DOHH2 (cell line): ENCODE data around the gene SLC35G1.

ENCODE experiments used
- H3F3A ChIP-seq: fragments of 200-600 bp; sonication (generic), shearing (Covaris generic); 2 replicates; pipeline ENCODE4 v1.6.0; 2016; ENCODE audit warnings: antibody characterized with exemption, mild to moderate bottlenecking; ENCODE audit not compliant: control insufficient read depth, insufficient read depth
- H3K27ac ChIP-seq: fragments of 200-600 bp; sonication (generic); 2 replicates; pipeline ENCODE4 v1.5.1; 2014; ENCODE audit warnings: low read depth, mild to moderate bottlenecking, low read length, moderate library complexity
- H3K27me3 ChIP-seq: fragments of 200-600 bp; sonication (generic); 2 replicates; pipeline ENCODE4 v1.6.1; 2014; ENCODE audit warnings: mild to moderate bottlenecking, low read length, mixed read lengths; ENCODE audit not compliant: control insufficient read depth
- H3K36me3 ChIP-seq: fragments of 200-600 bp; sonication (generic); 2 replicates; pipeline ENCODE4 v1.6.1; 2014; ENCODE audit warnings: mild to moderate bottlenecking, low read length, moderate library complexity, mixed read lengths; ENCODE audit not compliant: control insufficient read depth
- H3K4me1 ChIP-seq: fragments of 200-600 bp; sonication (generic); 2 replicates; pipeline ENCODE4 v1.6.1; 2014; ENCODE audit warnings: mild to moderate bottlenecking, low read length, mixed read lengths; ENCODE audit not compliant: control insufficient read depth
- H3K4me2 ChIP-seq: fragments of 200-600 bp; sonication (generic); 2 replicates; pipeline ENCODE4 v1.6.0; 2014; ENCODE audit warnings: mild to moderate bottlenecking, low read length, moderate library complexity
- H3K4me3 ChIP-seq: fragments of 200-600 bp; sonication (generic); 2 replicates; pipeline ENCODE4 v1.5.1; 2014; ENCODE audit warnings: mild to moderate bottlenecking, low read length, mixed read lengths
- H3K79me2 ChIP-seq: fragments of 200-600 bp; sonication (generic); 2 replicates; pipeline ENCODE4 v1.6.1; 2014; ENCODE audit warnings: mild to moderate bottlenecking, low read length, mixed read lengths; ENCODE audit not compliant: control insufficient read depth
- H3K9me2 ChIP-seq: fragments of 200-600 bp; sonication (generic); replicated peaks from 2 replicates; pipeline ENCODE4 v1.6.1; 2014; ENCODE audit warnings: mild to moderate bottlenecking, low read length, mixed read lengths; ENCODE audit not compliant: control insufficient read depth
- H3K9me3 ChIP-seq: fragments of 200-600 bp; sonication (generic); 2 replicates; pipeline ENCODE4 v1.6.1; 2014; ENCODE audit warnings: antibody characterized with exemption, low read length, mixed read lengths; ENCODE audit not compliant: control insufficient read depth, insufficient read depth
- H4K20me1 ChIP-seq: fragments of 200-600 bp; sonication (generic); 2 replicates; pipeline ENCODE4 v1.6.0; 2014; ENCODE audit warnings: low read depth, mild to moderate bottlenecking, antibody characterized with exemption, low read length, moderate library complexity; ENCODE audit not compliant: control insufficient read depth, insufficient read depth
- CTCF ChIP-seq: fragments of 200-600 bp; sonication (generic); IDR thresholded peaks from one replicate; pipeline ENCODE4 v1.5.1; 2014; ENCODE audit warnings: antibody characterized with exemption, mild to moderate bottlenecking, low read depth, low read length; ENCODE audit not compliant: poor library complexity, severe bottlenecking
- EZH2phosphoT487 ChIP-seq: fragments of 200-600 bp; sonication (generic); IDR thresholded peaks from 2 replicates; pipeline ENCODE4 v1.6.1; 2017; ENCODE audit warnings: borderline replicate concordance, mild to moderate bottlenecking, antibody characterized with exemption, low read length, moderate library complexity, mixed read lengths

Gene SLC35G1

GRCh38 chr10:93941606-93942005 is 47.8 kb downstream of the SLC35G1 start:
- Histone ChIP-seq H3K27me3 (no peaks in the 10 kb centered on the region), H3K9me3 (no peaks in the 10 kb centered on the region; the same call in 1 of the 2 replicates), H3F3A (no peaks in the 10 kb centered on the region), H3K4me2 (no peak overlapping the region), H3K79me2 (no peaks in the 10 kb centered on the region), H3K36me3 (no peaks in the 10 kb centered on the region), H3K4me1 (no peaks in the 10 kb centered on the region), H3K27ac (no peak overlapping the region), H3K9me2 (no peaks in the 10 kb centered on the region), H4K20me1 (no peaks in the 10 kb centered on the region), H3K4me3 (no peak overlapping the region)
- TF ChIP-seq EZH2phosphoT487 = no peak
- TF ChIP-seq CTCF = no peak

DNA sequence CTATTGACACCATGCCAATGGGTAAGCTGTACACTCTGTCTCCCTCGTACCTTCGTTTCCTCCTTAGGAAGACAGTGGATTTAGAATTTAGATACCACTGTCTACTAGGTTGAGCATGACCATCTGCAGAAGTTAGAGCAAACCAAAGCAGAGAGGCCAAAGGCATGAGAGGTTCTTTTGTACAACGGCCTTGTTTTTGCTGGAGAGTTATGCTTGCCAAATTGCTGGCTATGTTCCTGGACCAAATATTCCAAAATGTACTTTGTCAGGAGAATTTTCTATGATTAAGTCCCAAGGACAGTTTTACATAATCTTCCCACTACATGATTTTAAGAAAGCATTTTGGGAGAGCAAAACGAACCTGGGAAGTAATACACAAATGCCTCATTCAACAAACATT is 52.0 kb downstream of the SLC35G1 start:
- Histone ChIP-seq H3K4me3 (no peak overlapping the region), H4K20me1 (no peaks in the 10 kb centered on the region), H3K9me3 (no peaks in the 10 kb centered on the region; the same call in 1 of the 2 replicates), H3K4me2 (no peak overlapping the region), H3K9me2 (no peaks in the 10 kb centered on the region), H3F3A (no peaks in the 10 kb centered on the region), H3K27me3 (no peaks in the 10 kb centered on the region), H3K36me3 (no peaks in the 10 kb centered on the region), H3K79me2 (no peaks in the 10 kb centered on the region), H3K27ac (no peak overlapping the region), H3K4me1 (no peaks in the 10 kb centered on the region)
- no peak for TF ChIP-seq CTCF
- no peak for TF ChIP-seq EZH2phosphoT487

DNA sequence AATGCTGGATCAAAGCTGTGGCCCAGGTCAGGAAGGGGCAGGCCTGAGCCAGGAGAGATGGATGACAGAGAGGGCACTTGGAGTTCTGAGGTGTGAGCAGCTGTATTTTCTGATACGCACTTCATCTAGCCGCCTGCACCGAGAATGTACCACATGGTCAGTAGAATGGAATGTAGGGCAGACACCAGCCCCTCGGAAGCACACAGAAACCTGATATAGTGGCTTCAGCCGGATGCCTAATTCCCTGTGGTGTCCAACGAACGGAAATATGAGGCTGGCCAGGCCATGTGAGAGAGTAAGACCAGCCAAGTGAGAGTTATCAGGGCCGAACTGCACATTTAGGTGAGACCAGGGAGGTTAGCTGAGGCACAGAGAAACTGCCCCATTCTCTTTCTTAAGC is 53.3 kb downstream of the SLC35G1 start:
- Histone ChIP-seq H3K79me2 (no peaks in the 10 kb centered on the region), H3K36me3 (no peaks in the 10 kb centered on the region), H3F3A (no peaks in the 10 kb centered on the region), H3K9me3 (no peaks in the 10 kb centered on the region; the same call in 1 of the 2 replicates), H3K9me2 (no peaks in the 10 kb centered on the region), H3K27me3 (no peaks in the 10 kb centered on the region), H3K27ac (no peak overlapping the region), H4K20me1 (no peaks in the 10 kb centered on the region), H3K4me2 (no peak overlapping the region), H3K4me3 (no peak overlapping the region), H3K4me1 (no peaks in the 10 kb centered on the region)
- TF ChIP-seq CTCF (no peak), EZH2phosphoT487 (no peak)
